Kidney tubule cell (primary cell): ENCODE results near the gene TRIM66.
A peak's percentile ranks its signal among the peaks of the same experiment; 100 is the strongest.
"Not testable (repeated sequence)": the region's sequence is repeated elsewhere in the genome, so short reads cannot be mapped to it uniquely, and the experiment has no call there.

ENCODE experiments used
- DNase-seq: peaks from one replicate; pipeline ENCODE4 v3.0.0-alpha.2; 2018; ENCODE audit warnings: low spot score

The TRIM66 gene

DNA sequence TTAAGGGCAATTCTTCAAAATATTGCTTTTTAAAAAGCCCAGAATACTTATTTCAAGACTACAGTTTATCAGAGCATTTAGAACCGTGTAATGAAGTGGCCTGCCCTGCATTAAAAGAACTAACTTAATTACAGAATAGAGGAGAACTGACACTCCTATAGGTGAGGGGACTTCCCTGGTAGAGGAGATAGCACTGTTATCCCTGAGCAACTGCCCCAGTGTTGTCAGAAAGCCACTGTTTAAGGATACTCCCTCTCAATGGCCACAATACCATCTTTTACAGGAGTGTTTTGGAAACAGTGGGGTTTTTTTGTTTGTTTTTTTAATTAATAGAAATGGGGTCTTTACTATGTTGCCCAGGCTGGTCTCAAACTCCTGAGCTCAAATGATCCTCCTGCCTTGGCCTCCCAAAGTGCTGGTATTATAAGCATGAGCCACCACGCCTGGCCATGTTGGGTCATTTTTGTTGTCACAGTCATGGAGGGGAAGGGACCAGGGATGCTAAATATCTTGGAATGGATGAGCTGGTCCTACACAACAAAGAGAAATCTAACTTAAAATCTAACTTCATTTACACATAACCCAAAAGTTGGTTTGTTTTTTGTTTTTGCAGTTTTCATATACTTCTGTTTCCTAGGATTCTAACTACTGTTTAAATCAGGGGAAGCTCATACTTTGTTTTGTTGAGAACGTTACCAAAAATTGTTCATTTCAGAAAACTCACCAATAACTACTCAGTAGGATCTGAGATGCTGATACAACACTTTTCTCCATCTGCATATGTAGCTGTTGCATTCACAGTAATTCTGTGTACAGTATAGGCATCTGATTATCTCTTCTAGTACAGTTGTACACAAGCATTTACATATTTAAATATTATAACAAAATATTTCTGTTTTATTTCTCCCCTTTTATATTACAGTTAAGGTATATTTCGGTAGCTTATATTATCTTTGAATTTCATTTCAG, 8.2 kb upstream of the TRIM66 start:
- no peak for DNase-seq

DNA sequence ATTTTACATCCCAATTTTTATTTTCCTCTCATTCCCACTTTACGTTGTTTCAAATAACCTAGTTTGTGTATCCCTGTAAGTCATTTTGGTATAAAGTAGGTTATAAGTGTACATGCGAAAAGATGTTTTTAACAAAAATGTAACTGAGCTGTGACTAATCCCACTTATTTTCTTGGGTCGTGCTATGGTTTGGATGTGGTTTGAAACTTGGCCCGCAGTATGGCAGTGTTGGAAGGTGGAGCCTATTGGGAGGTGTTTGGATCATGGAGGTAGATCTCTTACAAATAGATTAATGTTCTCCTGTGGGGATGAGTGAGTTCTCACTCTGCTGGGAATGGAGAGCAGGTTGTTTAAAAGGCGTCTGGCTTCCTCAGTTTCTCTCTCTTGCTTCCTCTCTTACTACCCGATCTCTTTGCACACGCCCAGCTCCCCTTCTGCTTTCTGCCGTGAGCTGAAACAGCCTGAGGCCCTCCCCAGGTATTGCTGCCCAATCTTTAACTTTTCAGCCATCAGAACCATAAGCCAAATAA, 7.3 kb upstream of the TRIM66 start:
- no peak for DNase-seq

DNA sequence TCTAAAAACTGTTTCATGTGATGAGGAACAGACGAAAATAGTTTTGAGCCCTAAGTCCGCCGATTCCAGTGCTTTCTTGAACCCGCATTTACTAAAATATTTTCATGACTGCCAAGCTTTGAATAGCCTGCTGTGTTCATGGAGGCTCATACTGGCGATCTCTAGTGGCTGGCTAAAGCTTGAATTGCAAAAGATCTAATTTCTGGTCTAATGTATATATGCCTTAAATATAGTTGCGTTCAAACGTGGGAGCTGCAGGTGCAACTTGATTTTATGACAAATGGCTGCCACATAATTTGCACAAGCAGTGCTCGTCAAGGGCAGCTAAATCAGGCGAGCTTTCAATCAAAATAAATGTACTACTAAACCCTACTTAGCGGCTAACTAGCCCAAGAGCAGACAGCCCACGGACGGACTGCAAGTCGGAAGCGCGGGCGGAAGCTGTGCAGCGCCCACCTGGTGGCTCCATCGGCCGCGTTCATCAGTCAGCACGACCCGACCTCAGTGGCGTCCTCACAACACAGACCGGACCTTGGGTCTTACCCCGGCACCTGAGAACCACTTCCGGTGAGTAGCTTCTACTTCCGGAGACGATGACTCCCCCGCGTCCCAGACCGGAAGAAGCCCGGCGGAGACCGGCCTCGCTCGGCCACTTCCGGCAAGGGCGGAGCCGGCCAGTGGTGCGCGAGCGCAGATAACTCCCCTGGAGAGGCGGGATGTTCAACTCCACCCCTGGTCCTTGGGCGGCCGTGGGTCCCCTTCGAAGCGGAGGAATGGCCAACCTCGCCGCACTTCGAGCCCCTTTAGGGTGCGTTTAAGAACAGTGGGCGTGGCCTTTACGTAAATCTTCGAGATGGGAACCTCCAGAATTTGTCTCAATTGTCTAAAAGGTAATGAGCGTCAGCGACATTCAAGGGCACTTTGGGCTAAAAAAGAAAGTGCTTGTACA, 6.2 kb upstream of the TRIM66 start:
- DNase-seq = peak; percentile 99

DNA sequence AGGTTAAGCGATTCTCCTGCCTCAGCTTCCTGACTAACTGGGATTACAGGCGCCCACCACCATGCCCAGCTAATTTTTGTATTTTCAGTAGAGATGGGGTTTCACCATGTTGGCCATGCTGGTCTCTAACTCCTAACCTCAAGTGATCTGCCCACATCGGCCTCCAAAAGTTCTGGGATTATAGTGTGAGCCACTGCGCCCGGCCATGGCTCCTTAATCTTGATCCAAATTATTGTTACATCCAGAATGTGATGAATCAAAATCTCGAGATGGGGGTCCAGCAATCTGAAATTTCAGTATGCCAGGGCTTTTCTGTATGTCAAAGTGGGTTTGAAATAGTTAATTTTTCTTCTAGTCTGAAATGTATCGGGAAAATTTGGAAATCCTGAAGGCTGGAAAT, 3.9 kb upstream of the TRIM66 start:
- no peak for DNase-seq

DNA sequence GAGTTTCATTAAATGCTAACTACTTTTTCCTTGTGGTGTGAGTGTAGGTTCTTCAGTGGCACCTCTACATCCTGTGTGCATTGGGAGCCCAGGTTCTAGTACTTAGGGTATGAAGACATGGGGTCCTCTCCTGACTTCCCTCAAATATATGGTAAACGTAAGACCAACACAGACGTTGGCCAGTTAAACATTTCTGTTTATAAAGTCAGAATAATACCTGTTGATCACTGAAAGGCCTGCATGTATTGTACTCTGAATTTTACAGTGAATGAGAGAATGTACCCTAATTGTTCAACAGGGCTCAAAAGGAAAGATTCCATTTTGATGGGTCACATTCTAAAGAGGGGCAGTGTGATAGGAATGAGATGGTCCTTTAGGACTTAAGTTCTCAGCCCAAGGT, 3.4 kb upstream of the TRIM66 start:
- no peak for DNase-seq

DNA sequence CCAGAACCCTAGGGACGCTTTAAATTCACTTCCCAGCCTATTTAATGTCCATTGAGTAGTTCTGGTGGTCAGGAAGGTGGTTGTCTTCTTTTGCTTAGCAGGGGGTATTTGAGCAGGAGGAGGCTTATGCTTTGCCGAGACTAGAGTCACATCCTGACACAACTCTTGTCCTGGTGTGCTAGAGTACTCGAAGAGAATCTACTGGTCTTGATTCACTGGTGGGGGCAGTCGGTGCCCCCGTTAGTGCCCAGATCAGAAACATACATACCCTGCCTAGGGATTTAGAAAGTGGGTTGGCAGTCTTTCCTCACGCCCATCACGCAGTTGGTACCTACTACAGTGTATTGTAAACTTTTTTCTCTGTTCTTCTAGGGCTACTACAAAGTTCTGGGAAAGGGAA, 2.8 kb upstream of the TRIM66 start:
- no peak for DNase-seq

DNA sequence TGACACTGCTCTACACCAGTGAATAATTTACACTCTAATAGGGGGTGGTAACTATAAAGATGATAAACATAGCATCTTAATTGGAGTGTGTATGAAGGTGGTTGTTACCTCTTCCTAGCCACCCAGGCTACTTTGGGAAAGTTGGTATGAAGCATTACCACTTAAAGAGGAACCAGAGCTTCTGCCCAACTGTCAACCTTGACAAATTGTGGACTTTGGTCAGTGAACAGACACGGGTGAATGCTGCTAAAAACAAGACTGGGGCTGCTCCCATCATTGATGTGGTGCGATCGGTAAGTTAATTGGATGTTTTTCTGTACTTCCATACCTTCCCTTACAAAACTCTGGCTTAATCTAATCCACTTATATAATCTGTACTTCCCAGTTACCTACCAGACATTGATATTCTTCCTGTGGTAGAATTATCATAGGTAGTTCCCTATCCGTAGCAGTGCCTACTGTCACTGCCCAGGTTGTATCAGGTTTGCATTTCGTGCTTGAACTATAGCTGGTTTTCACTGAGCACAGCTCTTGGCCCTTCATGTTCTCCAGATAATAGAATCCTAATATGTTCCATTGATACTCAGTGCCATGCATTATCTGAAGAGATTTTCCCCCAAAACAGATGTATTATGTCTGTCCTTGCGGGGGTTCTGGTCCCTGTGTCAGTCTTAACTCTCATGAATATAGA, 2.3 kb upstream of the TRIM66 start:
- no peak for DNase-seq

DNA sequence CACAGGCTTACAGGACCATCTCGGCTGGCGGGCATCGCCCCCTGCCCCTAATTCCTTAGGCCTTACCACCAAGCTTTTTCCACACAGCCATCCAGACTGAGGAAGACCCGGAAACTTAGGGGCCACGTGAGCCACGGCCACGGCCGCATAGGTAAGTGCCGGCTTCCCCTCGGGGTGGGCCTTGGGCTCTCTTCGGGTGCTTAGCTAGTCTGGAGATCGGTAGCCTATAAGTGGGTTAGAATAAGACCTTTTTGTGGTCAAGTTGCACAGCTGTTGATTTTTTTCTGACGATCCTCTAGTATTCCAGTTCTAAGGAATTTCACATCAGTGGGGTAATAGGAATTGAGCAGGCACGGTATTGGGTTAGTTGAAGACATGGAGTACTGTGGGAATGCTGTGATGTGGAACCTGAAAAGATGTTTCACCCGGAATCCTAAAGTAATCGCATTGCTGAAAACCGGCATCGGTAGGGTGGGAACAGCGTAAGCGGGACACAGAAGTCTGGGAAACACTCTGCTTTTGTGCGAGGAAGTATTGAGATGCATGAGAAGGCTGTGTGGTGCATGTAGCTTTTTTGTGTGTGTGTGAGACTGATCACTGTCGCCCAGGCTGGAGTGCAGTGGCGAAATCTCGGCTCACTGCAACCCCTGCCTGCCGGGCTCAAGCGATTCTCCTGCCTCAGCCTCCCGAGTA, 796 bp upstream of the TRIM66 start:
- peak; percentile 42 for DNase-seq

DNA sequence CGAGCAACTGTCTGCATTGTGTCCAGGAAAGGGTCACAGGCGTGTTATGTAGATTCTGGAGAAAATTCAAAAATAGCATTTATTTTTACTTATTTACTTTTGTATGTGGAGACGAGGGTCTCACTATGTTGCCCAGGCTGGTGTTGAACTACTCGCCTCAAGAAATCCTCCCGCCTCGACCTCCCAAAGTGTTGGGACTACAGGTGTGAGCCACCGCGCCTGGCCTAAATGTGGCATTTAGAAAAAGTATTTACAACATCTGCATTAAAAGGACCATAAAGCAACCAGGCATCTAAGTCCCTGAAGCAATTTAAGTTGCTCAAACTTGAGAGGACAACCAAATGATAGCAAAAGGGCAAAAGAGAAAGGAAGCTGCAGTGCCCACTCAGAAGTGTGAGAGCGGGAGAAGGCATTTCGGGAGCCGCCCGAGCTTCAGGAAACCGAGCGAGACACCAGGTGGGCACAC, 595 bp downstream of the TRIM66 start:
- DNase-seq = no peak

DNA sequence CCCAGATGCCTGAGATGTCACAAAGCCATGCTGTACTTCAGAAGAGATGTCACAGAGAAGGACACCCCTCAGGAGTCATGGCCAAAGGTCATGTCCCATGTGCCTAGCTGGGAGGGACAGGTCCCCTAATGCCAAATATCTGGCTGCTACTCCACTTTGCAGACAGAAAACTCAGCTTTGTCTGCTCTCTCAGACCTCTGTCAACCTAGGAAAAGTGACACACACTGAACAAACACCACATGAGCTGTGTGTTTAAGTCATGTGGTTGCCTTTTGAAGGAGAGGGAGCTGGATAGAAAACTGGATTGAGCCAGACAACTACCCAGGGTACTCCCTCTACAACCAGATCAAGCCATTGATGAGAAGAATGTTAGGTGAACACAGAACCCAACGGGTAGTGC, 3.5 kb downstream of the TRIM66 start:
- no peak for DNase-seq

DNA sequence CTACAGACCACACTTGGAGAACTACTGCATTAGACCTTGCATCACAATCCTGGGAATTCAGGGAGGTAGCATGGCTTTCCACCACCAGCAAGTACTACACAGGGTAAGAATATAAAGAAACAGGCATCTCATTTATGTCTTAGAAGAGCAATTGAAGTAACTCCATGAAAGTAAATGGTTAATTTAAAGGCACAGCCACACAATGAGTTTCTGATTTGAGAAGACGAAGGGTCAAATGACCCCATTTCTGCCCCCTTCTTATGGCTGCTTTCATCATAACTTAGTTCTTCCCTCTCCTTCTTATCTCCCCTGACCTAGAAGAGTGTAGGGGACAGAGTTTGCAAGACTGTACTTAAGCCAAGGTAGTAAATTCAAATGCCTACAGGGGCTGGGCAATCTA, 6.0 kb downstream of the TRIM66 start:
- DNase-seq = no peak

DNA sequence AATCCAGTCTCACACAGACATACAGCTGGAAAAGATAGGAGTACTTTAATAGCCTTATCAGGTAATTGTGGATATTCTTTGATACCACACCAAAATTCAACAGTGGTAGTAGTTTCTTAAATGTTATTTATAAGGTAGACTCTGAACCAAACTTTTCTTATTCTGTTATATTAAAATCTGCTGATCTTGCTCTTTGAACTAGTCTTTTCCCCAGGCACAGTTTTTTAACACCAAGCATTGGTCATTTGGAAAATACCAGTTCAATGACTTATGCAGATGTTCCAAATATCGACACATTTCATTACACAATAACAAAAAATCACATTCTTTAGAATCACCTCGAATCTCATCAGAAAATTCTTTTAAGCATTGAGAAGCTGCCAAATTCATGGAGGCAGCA, 7.6 kb downstream of the TRIM66 start:
- no peak for DNase-seq

DNA sequence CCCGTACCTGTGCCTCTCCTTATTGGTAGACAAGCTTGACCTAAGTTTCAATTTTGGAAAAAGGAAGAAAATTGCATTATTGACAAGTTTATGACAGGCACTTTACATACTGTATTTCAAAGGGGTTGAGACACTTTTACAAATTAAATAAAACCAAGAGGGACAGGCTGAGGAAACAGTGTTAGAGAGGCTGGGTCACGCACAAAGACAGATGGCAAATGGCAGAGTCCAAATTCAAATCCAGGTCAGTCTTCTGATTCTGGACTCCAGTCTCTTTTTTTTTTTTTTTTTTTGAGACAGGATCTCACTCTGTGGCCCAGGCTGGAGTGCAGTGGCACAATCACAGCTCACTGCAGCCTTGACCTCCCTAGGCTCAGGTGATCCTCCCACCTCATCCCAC, 10.1 kb downstream of the TRIM66 start:
- no peak for DNase-seq

DNA sequence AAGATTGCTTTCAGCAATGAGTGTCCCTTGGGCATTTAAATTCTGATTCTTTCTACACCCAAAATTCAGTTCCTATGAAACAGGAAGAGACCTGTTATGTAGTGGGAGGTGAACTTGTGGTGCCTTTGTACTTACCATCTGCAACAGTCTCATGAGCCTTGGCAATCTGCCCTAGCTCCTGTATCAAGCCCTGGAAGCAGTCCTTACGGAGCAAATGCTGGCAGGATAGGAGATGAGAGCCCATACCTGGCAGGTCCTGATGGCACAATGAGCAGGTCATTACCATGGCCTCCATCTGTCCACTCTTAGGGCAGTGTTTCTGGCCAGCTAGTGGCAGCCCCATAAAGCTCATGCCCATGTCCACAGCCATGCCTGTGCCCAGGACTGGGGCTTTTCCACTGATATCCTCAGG, 10.8 kb downstream of the TRIM66 start:
- peak; percentile 77 for DNase-seq

DNA sequence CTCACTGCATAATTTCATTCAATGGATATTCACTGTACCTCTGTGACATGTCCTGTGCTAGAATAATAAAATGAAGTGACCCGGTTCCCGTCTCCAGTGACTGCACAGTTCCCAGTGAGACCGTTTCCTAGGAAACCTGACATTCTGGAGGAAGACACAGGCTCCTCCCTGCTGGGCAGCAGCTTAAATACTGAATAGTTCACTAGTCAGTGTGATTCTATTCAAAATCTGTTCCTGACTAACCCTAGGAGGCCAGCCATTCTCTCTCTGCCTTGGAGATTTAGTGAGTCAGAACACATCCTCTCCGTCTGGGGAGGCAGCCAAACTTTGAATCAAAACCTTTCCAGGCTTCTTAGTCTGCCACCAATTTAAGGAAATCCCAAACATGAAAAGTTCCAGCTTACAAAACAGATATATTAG, 11.3 kb downstream of the TRIM66 start:
- peak; percentile 93 for DNase-seq

DNA sequence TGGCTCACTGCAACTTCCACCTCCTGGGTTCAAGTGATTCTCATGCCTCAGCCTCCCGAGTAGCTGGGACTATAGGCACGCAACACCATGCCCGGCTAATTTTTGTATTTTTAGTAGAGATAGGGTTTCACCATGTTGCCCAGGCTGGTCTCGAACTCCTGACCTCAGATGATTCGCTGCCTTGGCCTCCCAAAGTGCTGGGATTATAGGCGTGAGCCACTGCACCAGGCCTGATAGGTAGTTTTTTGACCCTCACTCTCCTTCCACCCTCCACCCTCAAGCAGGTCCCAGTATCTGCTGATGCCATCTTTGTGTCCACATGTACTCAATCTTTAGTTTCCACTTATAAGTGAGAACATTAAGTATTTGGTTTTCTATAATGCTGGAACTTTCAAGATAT, 12.4 kb downstream of the TRIM66 start:
- not testable (repeated sequence) for DNase-seq

DNA sequence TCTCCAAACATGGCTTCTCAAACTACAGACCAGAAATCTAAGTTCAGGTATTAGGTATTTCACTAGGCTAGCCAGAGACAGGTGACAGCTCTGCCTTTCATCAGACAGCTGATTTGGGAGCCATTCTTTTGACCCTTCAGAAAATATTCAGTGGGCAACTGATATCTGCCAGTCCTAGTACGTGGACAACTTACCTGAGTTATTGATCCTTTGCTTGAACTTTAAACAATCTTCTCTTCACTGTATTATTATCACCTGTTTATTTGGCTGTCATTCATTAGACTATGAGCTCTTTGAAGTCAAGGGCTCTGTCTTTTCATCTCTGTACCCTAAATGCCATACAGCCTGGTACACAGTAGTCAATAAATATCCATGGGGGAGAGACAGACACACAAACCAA, 17.2 kb downstream of the TRIM66 start:
- DNase-seq = no peak

DNA sequence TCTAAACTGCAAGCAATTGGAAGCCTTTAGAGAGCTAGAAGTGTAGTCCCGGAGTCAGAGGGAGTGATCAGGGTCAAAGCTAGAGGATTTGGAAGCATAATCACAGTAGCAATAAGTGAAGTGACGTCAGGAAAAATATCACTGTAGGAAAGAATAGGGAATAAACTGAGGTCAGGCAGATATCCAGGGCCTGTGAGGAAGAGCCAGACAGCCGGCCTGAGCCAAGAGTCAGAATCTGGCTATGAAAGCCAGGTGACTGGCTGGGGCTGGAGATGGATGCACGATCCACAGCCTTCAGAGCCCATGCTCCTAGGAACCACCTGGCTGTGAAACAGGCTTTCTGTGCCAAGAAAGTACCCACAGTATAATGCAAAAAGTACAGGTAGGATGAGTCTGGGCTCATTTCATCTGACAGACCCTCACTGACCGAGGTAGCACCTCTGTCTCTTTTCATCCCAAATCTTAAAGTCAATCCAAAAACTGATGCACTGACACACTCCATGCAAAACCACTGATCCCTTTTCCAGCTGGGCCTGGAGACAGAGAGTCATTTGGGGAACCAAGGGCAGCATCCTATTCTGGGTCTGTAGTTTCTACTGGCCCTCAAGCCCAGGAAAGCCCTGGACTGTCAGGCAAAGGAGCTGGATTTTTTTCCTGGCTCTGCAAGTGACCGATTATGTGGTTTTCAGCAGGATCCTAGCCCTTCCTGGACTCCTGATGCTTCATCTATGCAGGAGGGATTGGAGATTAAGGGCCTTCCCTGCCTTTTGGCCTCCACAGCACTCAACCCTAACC, 21.3 kb downstream of the TRIM66 start:
- DNase-seq = no peak

DNA sequence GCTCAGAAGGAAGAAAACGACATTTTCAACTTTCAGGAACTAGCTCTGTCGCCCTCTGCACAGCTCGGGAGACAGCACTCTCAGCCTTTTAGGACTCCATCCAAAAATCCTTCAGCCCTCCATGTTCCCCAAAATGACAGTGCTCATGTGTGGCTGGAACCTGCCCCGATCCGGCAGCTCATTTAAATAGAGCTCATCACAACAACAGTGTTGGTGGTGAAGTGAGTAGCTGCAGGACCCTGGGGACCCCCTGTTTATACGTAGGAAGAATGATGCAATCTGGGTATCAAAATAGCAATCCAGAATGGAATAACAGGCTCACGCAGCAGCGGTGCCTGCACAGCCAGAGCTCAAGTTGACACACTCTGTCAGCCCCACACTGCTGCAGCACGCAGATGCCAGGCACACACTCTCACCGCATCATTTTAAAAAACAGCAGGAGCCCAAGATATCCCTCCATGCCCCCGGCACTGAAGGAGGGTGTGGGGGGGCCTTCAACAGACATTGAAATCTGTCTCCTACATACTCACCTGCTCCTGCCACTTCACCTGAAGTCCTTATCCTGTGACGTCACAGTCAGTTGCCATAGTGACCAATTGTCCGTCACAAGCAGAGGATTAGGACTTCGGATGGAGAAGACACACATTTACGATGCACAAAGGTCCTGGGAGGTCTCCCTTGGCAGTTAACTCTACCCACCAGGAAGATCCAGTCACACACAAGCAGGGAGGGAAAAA, 24.0 kb downstream of the TRIM66 start:
- no peak for DNase-seq

DNA sequence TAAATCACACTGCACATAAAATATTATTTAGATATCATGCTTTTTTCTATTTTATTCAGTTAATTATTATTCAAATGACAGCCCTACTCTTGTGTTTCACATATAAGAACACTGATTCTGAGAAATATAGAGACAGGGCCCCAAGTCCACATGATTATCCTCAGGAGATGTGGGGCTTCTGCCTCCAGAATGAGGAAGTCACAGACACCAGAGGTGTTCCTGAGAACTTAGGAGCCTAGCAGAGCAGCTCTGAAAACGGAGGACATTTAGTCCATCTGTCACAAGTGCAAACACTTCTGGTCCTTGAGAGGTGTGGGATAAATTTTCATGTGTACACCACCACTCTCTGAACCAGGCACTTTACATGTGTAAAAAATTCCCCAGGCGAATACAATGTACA, 26.2 kb downstream of the TRIM66 start:
- no peak for DNase-seq
